T-cell (primary cell): ENCODE data around the gene VPS51. TPM values are rescaled to one million over a fixed set of nuclear protein-coding genes. Genes with fewer than 3 reads are reported as not detected.

ENCODE experiments used
- ATAC-seq, 4 experiments: fragments of 200-7000 bp in 3 of 4; fragments of 150-1000 bp in 1 of 4; cut with Tn5 transposase; replicated peaks in 1 of 4; 1 replicate in 3 of 4; 2 replicates in 1 of 4; pipeline ENCODE4 v1.10.0; 2021; ENCODE audit warnings: moderate library complexity in 3 of 4, mild to moderate bottlenecking in 2 of 4, moderate number of reproducible peaks in 1 of 4
- CTCF ChIA-PET, 2 donors: fragments of 300-600 bp; sonication (Branson Sonifier 250); formaldehyde crosslinking; loops; one replicate each; lab custom pipeline; 2022; ENCODE audit warnings: antibody characterized with exemption in 2 of 2; lab: Charles Lee
- POLR2A ChIA-PET, 2 donors: fragments of 300-600 bp; sonication (Branson Sonifier 250); formaldehyde crosslinking; loops; one replicate each; lab custom pipeline; 2022; ENCODE audit warnings: antibody characterized with exemption in 2 of 2; lab: Charles Lee
- DNase-seq, 35 experiments: peaks; one replicate each; pipeline versions ENCODE4 v3.0.0 to v3.0.0-alpha.2; 2013 to 2023
- H3K27ac ChIP-seq: one replicate; pipeline ENCODE4 v1.5.1; 2013; ENCODE audit warnings: low read length
- H3K27me3 ChIP-seq, 2 experiments: replicated peaks in 1 of 2; 1 replicate in 1 of 2; 2 replicates in 1 of 2; pipeline versions ENCODE4 v1.6.1 to v1.7.0; 2013; ENCODE audit warnings: low read length in 1 of 2, mixed read lengths in 1 of 2; ENCODE audit not compliant: control insufficient read depth in 2 of 2, insufficient read depth in 2 of 2; ENCODE audit errors: extremely low read depth in 1 of 2
- H3K36me3 ChIP-seq, 2 donors: 1 replicate in 1 of 2; 2 replicates in 1 of 2; pipeline versions ENCODE4 v1.6.1 to v1.7.0; 2013; ENCODE audit warnings: low read length in 1 of 2; ENCODE audit not compliant: control insufficient read depth in 2 of 2, insufficient read depth in 1 of 2; ENCODE audit errors: extremely low read depth in 1 of 2
- H3K4me1 ChIP-seq, 2 experiments: 1 replicate in 1 of 2; 2 replicates in 1 of 2; pipeline versions ENCODE4 v1.6.1 to v1.7.0; 2013; ENCODE audit warnings: low read length in 2 of 2, mixed read lengths in 1 of 2; ENCODE audit not compliant: insufficient read depth in 2 of 2, control insufficient read depth in 1 of 2; ENCODE audit errors: extremely low read depth in 1 of 2
- H3K4me3 ChIP-seq, 2 donors: 1 replicate in 1 of 2; 2 replicates in 1 of 2; pipeline versions ENCODE4 v1.5.1 to v1.7.0; 2013; ENCODE audit warnings: mild to moderate bottlenecking in 2 of 2, low read length in 1 of 2, moderate library complexity in 1 of 2; ENCODE audit not compliant: control insufficient read depth in 1 of 2; ENCODE audit errors: extremely low read depth in 1 of 2
- H3K9me3 ChIP-seq: 2 replicates; pipeline ENCODE4 v1.7.0; 2013
- H3K27ac Mint-ChIP-seq, 2 donors: one replicate each; pipeline ENCODE4 v1.8.0; 2020 to 2021; ENCODE audit warnings: mild to moderate bottlenecking in 2 of 2, mixed read lengths in 2 of 2
- H3K27me3 Mint-ChIP-seq, 2 donors: one replicate each; pipeline ENCODE4 v1.8.0; 2021 to 2022; ENCODE audit warnings: mixed read lengths in 2 of 2
- H3K36me3 Mint-ChIP-seq: one replicate; pipeline ENCODE4 v1.8.0; 2021; ENCODE audit warnings: mixed read lengths
- H3K4me1 Mint-ChIP-seq, 3 donors: one replicate each; pipeline ENCODE4 v1.8.0; 2020 to 2022; ENCODE audit warnings: mixed read lengths in 3 of 3, mild to moderate bottlenecking in 1 of 3
- H3K4me3 Mint-ChIP-seq, 3 donors: one replicate each; pipeline ENCODE4 v1.8.0; 2020 to 2022; ENCODE audit warnings: mild to moderate bottlenecking in 3 of 3, mixed read lengths in 3 of 3, moderate library complexity in 3 of 3
- H3K9me3 Mint-ChIP-seq, 3 donors: one replicate each; pipeline ENCODE4 v1.8.0; 2020 to 2022; ENCODE audit warnings: mixed read lengths in 3 of 3
- WGBS: methylation state at CpG from one replicate; pipeline ENCODE4 v1.1.5; 2013; ENCODE audit warnings: missing lambda C conversion rate; ENCODE audit not compliant: insufficient coverage; 5-methylcytosine and 5-hydroxymethylcytosine counted together
- total RNA-seq, 35 experiments: library from RNA in 6 of 35; stranded (reverse) in 6 of 35; fragments of 120-200 nt in 1 of 35; gene quantifications; one replicate each; pipeline versions ENCODE4 v1.2.1 to v1.2.4 and lab custom pipeline; 2013 to 2026

VPS51 gene
- total RNA-seq, 5 donors from 2014 or later (not counting 1 experiment from before 2014, with no cell fraction given), result 210 to 303 (median 263) TPM

DNA sequence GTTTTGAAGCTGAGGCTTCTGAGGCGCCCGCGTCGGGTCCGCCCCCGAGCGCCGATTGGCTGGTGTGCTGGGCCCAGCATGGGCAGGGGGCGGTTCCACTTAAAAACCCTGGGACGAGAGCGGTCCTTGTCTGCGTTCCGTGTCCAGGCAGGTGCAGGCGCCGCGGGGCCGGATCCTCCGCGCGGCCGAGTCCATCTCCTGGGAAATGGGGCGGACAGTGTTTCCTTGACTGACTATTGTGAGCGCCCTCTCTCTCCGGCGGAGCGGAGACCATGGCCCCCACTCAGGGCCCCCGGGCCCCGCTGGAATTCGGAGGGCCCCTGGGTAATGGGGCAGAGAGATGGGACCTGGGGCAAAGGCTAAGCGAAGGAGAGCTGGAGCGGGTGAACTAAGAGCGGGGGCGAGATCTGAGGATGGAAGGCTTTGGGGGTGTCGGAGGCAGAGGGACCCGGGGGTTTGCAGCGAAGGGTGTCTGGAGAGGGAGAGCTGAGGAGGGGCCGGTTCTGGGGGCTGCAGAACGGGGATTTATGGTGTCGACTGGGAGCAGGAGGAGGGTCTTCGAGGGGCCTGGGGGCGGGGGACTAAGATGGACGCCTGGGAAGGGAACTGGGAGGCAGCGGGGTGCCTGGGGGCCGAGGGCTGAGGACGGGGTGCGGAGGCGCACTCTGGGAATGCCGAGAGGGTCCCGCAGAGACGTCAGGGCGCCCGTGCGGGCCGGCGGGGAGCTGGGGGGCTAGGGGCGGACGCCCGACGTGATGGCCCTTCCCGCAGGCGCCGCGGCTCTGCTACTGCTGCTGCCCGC is 15.9 kb downstream of the VPS51 start, which contains the start of gene TM7SF2:
Gene TM7SF2, plus strand, starts transcription at position 129 of the 802 bp plus-strand sequence. Its CDS starts 144 bp downstream, at position 273.
- peak within 1 kb of the TSS; percentile 83 to 88 for H3K27ac Mint-ChIP-seq
- ChIA-PET POLR2A (interaction anchor here (0.5 to 1.6 kb wide), 4 partner anchors 10 to 340 kb away, joined by 3 to 7 read pairs (median 4); partner anchors contain the start of genes FAU (in 1 of the 2), MRPL49 (in 1 of the 2) and SF1 (in 1 of the 2)), CTCF (interaction anchor here (0.5 to 2.0 kb wide), 9 partner anchors 10 to 764 kb away, joined by 3 to 9 read pairs (median 5); partner anchors contain the start of genes FAU (in 1 of the 2) and MRPL49 (in 1 of the 2))
- Histone ChIP-seq H3K27ac (peak within 1 kb of the TSS; percentile 66), H3K27me3 (no peaks in the 10 kb centered on the region), H3K9me3 (no peaks in the 10 kb centered on the region), H3K4me3 (peak within 1 kb of the TSS; percentile 73 to 85), H3K4me1 (peaks cover 14 to 66% of the 10 kb centered on the region in 2 experiments), H3K36me3 (peaks cover 9 to 37% of the 10 kb centered on the region in 2 donors)
- peak within 1 kb of the TSS; percentile 84 to 100 (median 87) for H3K4me3 Mint-ChIP-seq
- DNase-seq (peak; percentile 86 to 98 (median 94)), ATAC-seq (peak; percentile 77 to 79 (median 78))
- H3K9me3 Mint-ChIP-seq, result no peaks in the 10 kb centered on the region
- WGBS, result under 1% methylated on average over 59 of the region's 64 CpGs
- H3K4me1 Mint-ChIP-seq, result peaks cover 35 to 53% (median 50%) of the 10 kb centered on the region in 3 donors
- H3K27me3 Mint-ChIP-seq, result no peaks in the 10 kb centered on the region
- peaks cover 3% of the 10 kb centered on the region for H3K36me3 Mint-ChIP-seq

DNA sequence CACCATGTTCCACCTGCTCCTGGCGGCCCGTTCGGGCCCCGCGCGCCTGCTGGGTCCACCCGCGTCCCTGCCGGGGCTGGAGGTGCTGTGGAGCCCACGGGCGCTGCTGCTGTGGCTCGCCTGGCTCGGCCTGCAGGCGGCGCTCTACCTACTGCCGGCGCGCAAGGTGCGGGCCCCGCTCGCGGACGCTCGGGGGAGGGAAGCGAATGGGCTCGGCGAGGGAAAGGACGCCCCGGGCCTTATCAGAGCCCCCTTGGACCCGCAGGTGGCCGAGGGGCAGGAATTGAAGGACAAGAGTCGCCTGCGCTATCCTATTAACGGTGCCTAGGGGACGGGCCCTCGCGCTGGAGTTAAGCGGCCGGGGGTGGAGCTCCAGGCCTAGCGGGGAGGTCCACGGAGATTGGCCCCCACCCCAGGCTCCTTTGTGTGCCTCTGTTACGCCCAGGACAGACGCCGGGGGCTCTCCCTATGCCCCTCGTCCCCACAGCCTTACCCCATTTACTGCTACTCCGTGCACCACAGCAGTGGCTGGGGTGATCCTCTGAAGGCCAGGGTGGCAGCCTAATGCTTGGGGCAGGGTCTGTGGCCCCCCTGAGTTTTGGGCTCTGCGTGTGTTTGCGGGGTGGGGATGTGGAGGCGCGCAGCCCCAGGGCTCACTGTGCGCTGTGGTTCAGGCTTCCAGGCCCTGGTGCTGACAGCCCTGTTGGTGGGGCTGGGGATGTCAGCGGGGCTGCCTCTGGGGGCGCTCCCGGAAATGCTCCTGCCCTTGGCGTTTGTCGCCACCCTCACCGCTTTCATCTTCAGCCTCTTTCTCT is 16.7 kb downstream of the VPS51 start:
- Mint-ChIP-seq H3K36me3 (peaks cover 4% of the 10 kb centered on the region), H3K27me3 (no peaks in the 10 kb centered on the region), H3K27ac (peak overlapping the region; percentile 74 to 87), H3K4me1 (peaks cover 35 to 57% (median 50%) of the 10 kb centered on the region in 3 donors), H3K9me3 (no peaks in the 10 kb centered on the region), H3K4me3 (peak overlapping the region; percentile 77 to 100 (median 84))
- Histone ChIP-seq H3K36me3 (peaks cover 9 to 33% of the 10 kb centered on the region in 2 donors), H3K4me1 (peaks cover 14 to 66% of the 10 kb centered on the region in 2 experiments), H3K27ac (peak overlapping the region; percentile 66), H3K4me3 (peak overlapping the region; percentile 73 to 85), H3K27me3 (no peaks in the 10 kb centered on the region), H3K9me3 (no peaks in the 10 kb centered on the region)
- POLR2A ChIA-PET, result interaction anchor here (0.5 to 1.6 kb wide), 3 partner anchors 9 to 333 kb away, joined by 4 to 7 read pairs (median 5); partner anchors contain the start of genes FAU (in 2 of the 2) and MRPL49 (in 2 of the 2)
- ATAC-seq (peak; percentile 54 to 64 (median 58)), DNase-seq (peak; percentile 54 to 86 (median 70))
- CTCF ChIA-PET, result interaction anchor here (0.5 to 1.6 kb wide), 2 partner anchors 9 to 11 kb away, joined by 4 to 8 read pairs; partner anchors contain the start of genes FAU (in 1 of the 2) and MRPL49 (in 1 of the 2)
- under 1% methylated on average over 47 of the region's 57 CpGs for WGBS

DNA sequence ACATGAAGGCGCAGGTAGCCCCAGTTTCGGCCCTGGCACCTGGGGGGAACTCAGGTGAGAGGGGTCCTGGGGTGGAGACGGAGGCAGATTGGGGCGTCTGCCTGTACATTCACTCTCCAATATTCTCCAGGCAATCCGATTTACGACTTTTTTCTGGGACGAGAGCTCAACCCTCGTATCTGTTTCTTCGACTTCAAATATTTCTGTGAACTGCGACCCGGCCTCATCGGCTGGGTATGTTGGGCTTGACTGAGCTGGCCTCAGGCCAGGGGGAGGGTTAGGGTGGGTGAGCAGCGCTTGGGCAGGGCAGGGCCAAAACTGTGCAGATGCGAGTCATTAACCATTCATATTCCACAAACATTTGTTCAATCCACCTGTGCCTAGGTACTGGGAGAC is 17.3 kb downstream of the VPS51 start:
- ChIA-PET POLR2A (interaction anchor here in 1 of 2 donors (1.2 kb wide), 1 partner anchor 9 kb away, joined by 5 read pairs; the partner anchor contains the start of genes FAU and MRPL49), CTCF (interaction anchor here in 1 of 2 donors (1.6 kb wide), 1 partner anchor 9 kb away, joined by 8 read pairs; the partner anchor contains the start of genes FAU and MRPL49)
- no peaks in the 10 kb centered on the region for H3K9me3 Mint-ChIP-seq
- no peaks in the 10 kb centered on the region for H3K27me3 ChIP-seq
- peaks cover 4 to 33% of the 10 kb centered on the region in 2 donors for H3K36me3 ChIP-seq
- H3K9me3 ChIP-seq, result no peaks in the 10 kb centered on the region
- peaks cover 7% of the 10 kb centered on the region for H3K36me3 Mint-ChIP-seq
- no peaks in the 10 kb centered on the region for H3K27me3 Mint-ChIP-seq
- ATAC-seq (no peak), DNase-seq (no peak)
- H3K4me1 Mint-ChIP-seq, result peaks cover 40 to 61% (median 54%) of the 10 kb centered on the region in 3 donors
- H3K4me3 Mint-ChIP-seq, result peak overlapping the region; percentile 77 to 100 (median 84)
- H3K27ac ChIP-seq, result peak overlapping the region; percentile 22
- WGBS, result no CpG with 5 or more reads among the region's 14 CpGs
- H3K27ac Mint-ChIP-seq, result peak overlapping the region; percentile 74 to 87
- H3K4me1 ChIP-seq, result peaks cover 14 to 71% of the 10 kb centered on the region in 2 experiments
- peak overlapping the region; percentile 73 to 74 for H3K4me3 ChIP-seq

DNA sequence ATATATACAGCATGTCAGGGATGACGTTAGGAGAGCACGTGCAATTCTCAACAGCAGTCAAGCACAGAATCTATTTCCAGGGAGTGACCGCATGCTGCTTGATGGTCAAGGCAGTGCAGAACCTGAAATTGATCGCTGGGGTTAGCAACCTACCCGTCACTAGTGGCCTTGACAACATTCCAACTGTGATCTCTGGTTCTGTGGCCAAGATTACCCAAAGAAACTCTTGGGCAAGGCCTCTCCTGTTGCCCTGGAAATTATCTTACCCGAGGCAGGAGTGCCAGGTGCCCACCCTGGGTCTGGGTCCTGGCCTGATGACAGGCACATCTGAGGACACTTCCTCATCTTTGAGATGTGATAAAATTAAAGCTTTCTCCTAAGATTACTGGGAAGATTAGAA is 17.8 kb downstream of the VPS51 start:
- ATAC-seq, result no peak
- ChIA-PET CTCF (interaction anchor here in 1 of 2 donors (1.6 kb wide), 1 partner anchor 8 kb away, joined by 8 read pairs; the partner anchor contains the start of genes FAU and MRPL49), POLR2A (interaction anchor here in 1 of 2 donors (1.2 kb wide), 1 partner anchor 8 kb away, joined by 5 read pairs; the partner anchor contains the start of genes FAU and MRPL49)
- DNase-seq, result no peak
- Mint-ChIP-seq H3K27me3 (no peaks in the 10 kb centered on the region), H3K27ac (peak overlapping the region; percentile 74 to 87), H3K36me3 (peaks cover 12% of the 10 kb centered on the region), H3K4me1 (peaks cover 45 to 66% (median 59%) of the 10 kb centered on the region in 3 donors), H3K9me3 (no peaks in the 10 kb centered on the region), H3K4me3 (peak overlapping the region; percentile 13 to 100 (median 84))
- peaks cover 0 to 34% of the 10 kb centered on the region in 2 donors for H3K36me3 ChIP-seq
- H3K9me3 ChIP-seq, result no peaks in the 10 kb centered on the region
- H3K4me1 ChIP-seq, result peaks cover 14 to 71% of the 10 kb centered on the region in 2 experiments
- WGBS, result 98% methylated on average over 6 of the region's 6 CpGs
- H3K27ac ChIP-seq, result no peak overlapping the region
- no peaks in the 10 kb centered on the region for H3K27me3 ChIP-seq
- H3K4me3 ChIP-seq, result no peak overlapping the region

DNA sequence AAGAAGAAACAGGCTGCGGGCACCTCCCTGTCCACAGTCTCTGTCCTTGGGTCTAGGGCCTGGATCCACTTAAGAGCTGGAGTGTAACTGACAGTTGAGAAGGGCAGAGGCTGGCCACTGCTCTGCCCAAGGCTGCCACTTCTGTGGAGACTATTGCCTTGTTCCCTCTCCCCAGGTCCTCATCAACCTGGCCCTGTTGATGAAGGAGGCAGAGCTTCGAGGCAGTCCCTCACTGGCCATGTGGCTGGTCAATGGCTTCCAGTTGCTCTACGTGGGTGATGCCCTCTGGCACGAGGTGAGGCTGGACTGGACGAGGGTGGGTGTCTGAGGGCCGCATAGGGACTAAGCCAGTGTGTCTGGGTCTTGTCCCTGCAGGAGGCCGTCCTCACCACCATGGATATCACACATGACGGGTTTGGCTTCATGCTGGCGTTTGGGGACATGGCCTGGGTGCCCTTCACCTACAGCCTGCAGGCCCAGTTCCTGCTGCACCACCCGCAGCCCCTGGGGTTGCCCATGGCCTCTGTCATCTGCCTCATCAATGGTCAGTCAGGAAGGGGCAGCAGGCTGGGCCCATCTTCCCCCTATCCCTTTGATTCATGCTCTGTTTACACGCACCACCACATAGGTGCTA is 18.6 kb downstream of the VPS51 start:
- DNase-seq (no peak), ATAC-seq (no peak)
- peaks cover 0 to 34% of the 10 kb centered on the region in 2 donors for H3K36me3 ChIP-seq
- H3K27ac ChIP-seq, result no peak overlapping the region
- Mint-ChIP-seq H3K27me3 (no peaks in the 10 kb centered on the region), H3K36me3 (peaks cover 16% of the 10 kb centered on the region), H3K9me3 (no peaks in the 10 kb centered on the region), H3K4me3 (peak overlapping the region in 1 of 3 donors; percentile 100), H3K4me1 (peaks cover 46 to 69% (median 60%) of the 10 kb centered on the region in 3 donors), H3K27ac (peak overlapping the region in 1 of 2 donors; percentile 92)
- H3K27me3 ChIP-seq, result no peaks in the 10 kb centered on the region
- H3K9me3 ChIP-seq, result no peaks in the 10 kb centered on the region
- 93% methylated on average over 11 of the region's 11 CpGs for WGBS
- H3K4me3 ChIP-seq, result no peak overlapping the region
- ChIA-PET POLR2A (no interaction called here), CTCF (no interaction called here)
- peaks cover 14 to 71% of the 10 kb centered on the region in 2 experiments for H3K4me1 ChIP-seq
